SK-N-SH (cell line): ENCODE results near the gene FOXA3. TPM values are rescaled to one million over a fixed set of nuclear protein-coding genes. Genes with fewer than 3 reads are reported as not detected.

Experiments used
- CTCF ChIA-PET: fragments of 300-600, 350-600 bp; formaldehyde crosslinking; extraction: SDS; loops from one replicate; lab custom pipeline; 2021; lab: Yijun Ruan, JAX
- POLR2A ChIA-PET: fragments of 350-600 bp; sonication (Branson Sonifier 250); formaldehyde crosslinking; extraction: SDS; loops from one replicate; lab custom pipeline; 2020; ENCODE audit warnings: antibody characterized with exemption, inconsistent platforms; lab: Yijun Ruan, JAX
- DNase-seq: peaks from one replicate; pipeline ENCODE4 v3.0.0; 2012
- H2AFZ ChIP-seq: fragments of 200-600 bp; sonication (generic); 2 replicates; pipeline ENCODE4 v1.8.1; 2016; ENCODE audit warnings: antibody characterized with exemption, mild to moderate bottlenecking, low read depth
- H3F3A ChIP-seq: fragments of 200-600 bp; sonication (generic); replicated peaks from 2 replicates; pipeline ENCODE3; 2016; ENCODE audit warnings: antibody characterized with exemption, mild to moderate bottlenecking; ENCODE audit not compliant: insufficient read depth
- H3K27ac ChIP-seq, 2 experiments: fragments of 200-500 bp in 1 of 2; fragments of 200-600 bp in 1 of 2; sonication (Bioruptor generic) in 1 of 2; sonication (generic), shearing (Covaris generic) in 1 of 2; 2 replicates each; pipeline versions ENCODE4 v1.5.1 to v1.6.1; 2014 to 2016; ENCODE audit warnings: low read depth in 2 of 2, inconsistent platforms in 1 of 2, low read length in 1 of 2, mild to moderate bottlenecking in 1 of 2, mixed read lengths in 1 of 2
- H3K27me3 ChIP-seq: fragments of 200-600 bp; sonication (generic), shearing (Covaris generic); 2 replicates; pipeline ENCODE4 v1.6.1; 2016; ENCODE audit warnings: mixed run types; ENCODE audit not compliant: insufficient read depth
- H3K36me3 ChIP-seq, 2 experiments: fragments of 200-500 bp in 1 of 2; fragments of 200-600 bp in 1 of 2; sonication (Bioruptor generic) in 1 of 2; sonication (generic) in 1 of 2; replicated peaks in 1 of 2; 2 replicates each; pipeline versions ENCODE3 to v1.5.1; 2014 to 2016; ENCODE audit warnings: low read length in 1 of 2, mild to moderate bottlenecking in 1 of 2; ENCODE audit not compliant: insufficient read depth in 2 of 2, control insufficient read depth in 1 of 2
- H3K4me1 ChIP-seq, 2 experiments: fragments of 200-500 bp in 1 of 2; fragments of 200-600 bp in 1 of 2; sonication (Bioruptor generic) in 1 of 2; sonication (generic), shearing (Covaris generic) in 1 of 2; 2 replicates each; pipeline versions ENCODE4 v1.5.1 to v1.6.1; 2014 to 2016; ENCODE audit warnings: low read depth in 1 of 2, low read length in 1 of 2, mixed run types in 1 of 2; ENCODE audit not compliant: insufficient read depth in 2 of 2, control insufficient read depth in 1 of 2
- H3K4me2 ChIP-seq: fragments of 200-600 bp; sonication (generic), shearing (Covaris generic); 2 replicates; pipeline ENCODE4 v1.6.1; 2017; ENCODE audit warnings: mixed run types
- H3K4me3 ChIP-seq, 2 experiments: fragments of 200-500 bp in 1 of 2; fragments of 200-600 bp in 1 of 2; sonication (Bioruptor generic) in 1 of 2; sonication (generic), shearing (Covaris generic) in 1 of 2; 2 replicates each; pipeline versions ENCODE4 v1.5.1 to v1.8.1; 2014 to 2016; ENCODE audit warnings: low read depth in 2 of 2, inconsistent platforms in 1 of 2, low read length in 1 of 2, mild to moderate bottlenecking in 1 of 2, mixed read lengths in 1 of 2, moderate library complexity in 1 of 2
- H3K79me2 ChIP-seq: fragments of 200-600 bp; sonication (generic); 2 replicates; pipeline ENCODE4 v1.8.1; 2017; ENCODE audit warnings: mild to moderate bottlenecking; ENCODE audit not compliant: insufficient read depth
- H3K9ac ChIP-seq: fragments of 200-600 bp; sonication (generic); 2 replicates; pipeline ENCODE4 v1.6.1; 2017; ENCODE audit warnings: mixed run types
- H3K9me2 ChIP-seq: fragments of 200-600 bp; sonication (generic); 2 replicates; pipeline ENCODE4 v1.6.1; 2017; ENCODE audit warnings: mixed run types
- H3K9me3 ChIP-seq: fragments of 200-600 bp; sonication (generic); 2 replicates; pipeline ENCODE4 v1.6.1; 2017; ENCODE audit warnings: mixed run types, mild to moderate bottlenecking, moderate library complexity
- H4K20me1 ChIP-seq: fragments of 200-600 bp; sonication (generic); 2 replicates; pipeline ENCODE4 v1.6.1; 2017; ENCODE audit warnings: mild to moderate bottlenecking, mixed run types; ENCODE audit not compliant: insufficient read depth
- EP300 ChIP-seq, 2 experiments: IDR thresholded peaks; 2 replicates each; pipeline versions ENCODE4 v1.4.0 to v1.6.1; 2012; ENCODE audit warnings: borderline replicate concordance in 1 of 2, low read depth in 1 of 2, low read length in 1 of 2
- FOXM1 ChIP-seq: IDR thresholded peaks from 2 replicates; pipeline ENCODE4 v1.4.0; 2012; ENCODE audit warnings: low read depth, mild to moderate bottlenecking
- MEF2A ChIP-seq: IDR thresholded peaks from 2 replicates; pipeline ENCODE4 v1.4.0; 2012; ENCODE audit warnings: low read depth, borderline replicate concordance
- MXI1 ChIP-seq: IDR thresholded peaks from 2 replicates; pipeline ENCODE4 v1.6.1; 2012; ENCODE audit warnings: mild to moderate bottlenecking, low read depth, low read length, improper control_type of control experiment
- NFIC ChIP-seq: IDR thresholded peaks from 2 replicates; pipeline ENCODE4 v1.4.0; 2012; ENCODE audit warnings: borderline replicate concordance
- POLR2AphosphoS5 ChIP-seq: IDR thresholded peaks from 2 replicates; pipeline ENCODE4 v1.6.1; 2012; ENCODE audit warnings: low read depth, low read length
- RAD21 ChIP-seq: IDR thresholded peaks from 2 replicates; pipeline ENCODE4 v1.6.1; 2012; ENCODE audit warnings: mild to moderate bottlenecking, low read length
- RFX5 ChIP-seq: IDR thresholded peaks from 2 replicates; pipeline ENCODE4 v1.6.1; 2012; ENCODE audit warnings: mild to moderate bottlenecking, improper control_type of control experiment, low read length
- RXRA ChIP-seq: IDR thresholded peaks from 2 replicates; pipeline ENCODE4 v1.4.0; 2012; ENCODE audit warnings: low read depth, mild to moderate bottlenecking, borderline replicate concordance
- SMC3 ChIP-seq: IDR thresholded peaks from 2 replicates; pipeline ENCODE4 v1.6.1; 2012; ENCODE audit warnings: low read depth, low read length, improper control_type of control experiment
- YY1 ChIP-seq: IDR thresholded peaks from 2 replicates; pipeline ENCODE4 v1.4.0; 2012; ENCODE audit warnings: low read depth, mild to moderate bottlenecking
- WGBS: methylation state at CpG from one replicate; pipeline ENCODE4 v1.1.6; 2017; ENCODE audit warnings: low lambda C conversion rate; 5-methylcytosine and 5-hydroxymethylcytosine counted together
- polyA plus RNA-seq, 3 experiments: library from polyadenylated mRNA; depleted of rRNA; stranded (reverse); fragments of >200 nt; gene quantifications; 2 replicates each; pipeline ENCODE4 v1.2.3, GENCODE V29; 2012
- TF ChIP-seq, protein P1 (sequence below): IDR thresholded peaks from 2 replicates; pipeline ENCODE4 v1.4.0; 2012; ENCODE audit warnings: low read depth
- TF ChIP-seq, protein P2 (sequence below): fragments of 200-600 bp; sonication (generic); IDR thresholded peaks from 2 replicates; pipeline ENCODE4 v1.6.1; 2017; ENCODE audit warnings: antibody characterized with exemption, mild to moderate bottlenecking, moderate library complexity

The FOXA3 gene
- polyA plus RNA-seq, 1 of the 3 experiments (the other 2 are of a cell fraction): 1.5 TPM

DNA sequence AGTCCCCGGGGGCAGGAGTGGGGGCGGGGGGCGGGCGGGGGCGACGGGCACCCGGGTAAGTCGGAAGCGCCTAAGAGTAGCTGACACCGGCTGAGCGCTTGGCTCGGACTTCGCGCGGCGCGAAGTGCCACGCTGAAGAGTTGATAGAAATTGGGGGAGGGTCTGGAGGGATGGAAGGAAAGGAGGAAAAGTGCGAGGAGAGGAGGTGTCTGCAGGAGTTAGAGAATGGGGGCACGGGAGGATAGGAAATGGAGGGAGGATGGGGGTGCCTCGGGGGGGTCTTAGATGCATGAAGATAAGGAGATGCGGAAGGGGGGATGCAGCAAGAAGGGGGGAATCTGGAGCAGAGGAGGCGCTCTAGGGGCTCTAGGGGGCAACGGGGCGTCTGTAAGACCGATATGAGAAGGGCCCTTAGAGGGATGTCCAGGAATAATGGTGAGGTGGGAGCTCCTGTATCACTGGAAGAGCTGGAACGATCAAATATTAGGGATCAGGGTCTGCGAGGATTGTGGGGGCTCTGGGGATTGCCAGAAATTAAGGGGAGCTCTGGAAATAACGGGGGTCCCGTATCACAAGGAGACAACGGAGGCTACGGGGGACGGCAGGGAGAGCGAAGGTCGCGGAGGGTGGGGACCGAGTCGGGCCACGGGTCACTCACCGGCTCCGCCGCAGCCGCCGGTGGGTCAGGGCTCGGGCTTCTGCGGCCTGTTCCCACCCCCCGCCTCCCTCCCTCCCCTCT lies 38.0 kb downstream of the FOXA3 start, which contains the start of gene MYPOP:
Gene MYPOP, minus strand, starts transcription at position 702 of the 739 bp plus-strand sequence. CDS start 840 bp downstream, outside the sequence.
- ChIA-PET CTCF (interaction anchor here (0.9 to 3.7 kb wide), 12 partner anchors 10 to 127 kb away, joined by 3 to 15 read pairs (median 4); partner anchors contain the start of genes FOXA3, IRF2BP1 and SYMPK), POLR2A (interaction anchor here (0.6 to 3.2 kb wide), 5 partner anchors 10 to 93 kb away, joined by 3 to 19 read pairs (median 5); partner anchors contain the start of genes CCDC61 and IRF2BP1)
- Histone ChIP-seq H3K36me3 (peaks cover 3 to 20% of the 10 kb centered on the region in 2 experiments), H3K9me3 (no peaks in the 10 kb centered on the region), H3K4me2 (peak within 1 kb of the TSS; percentile 88), H2AFZ (peak within 1 kb of the TSS; percentile 84; the same call in 1 of the 2 replicates), H4K20me1 (no peaks in the 10 kb centered on the region), H3K27me3 (no peaks in the 10 kb centered on the region), H3K4me3 (peak within 1 kb of the TSS; percentile 60 to 82), H3K27ac (peak within 1 kb of the TSS; percentile 80 to 91), H3F3A (peaks cover 13% of the 10 kb centered on the region), H3K9ac (peak within 1 kb of the TSS; percentile 76), H3K9me2 (no peaks in the 10 kb centered on the region), H3K79me2 (peaks cover 5% of the 10 kb centered on the region; the same call in 1 of the 2 replicates), H3K4me1 (peaks cover 0 to 8% of the 10 kb centered on the region in 2 experiments; a peak in 1 of 4 replicates)
- 2% methylated on average over 31 of the region's 47 CpGs for WGBS
- peak; percentile 59 for DNase-seq
- TF ChIP-seq RAD21: no peak
- TF ChIP-seq NFIC: no peak
- TF ChIP-seq MXI1: no peak
- TF ChIP-seq EP300 (IDR thresholded peaks at IDR 0.05; ENCODE audit: borderline replicate concordance in 1 of 2, low read depth in 1 of 2, low read length in 1 of 2): no peak
- TF ChIP-seq YY1: no peak
- TF ChIP-seq, protein P1, sequence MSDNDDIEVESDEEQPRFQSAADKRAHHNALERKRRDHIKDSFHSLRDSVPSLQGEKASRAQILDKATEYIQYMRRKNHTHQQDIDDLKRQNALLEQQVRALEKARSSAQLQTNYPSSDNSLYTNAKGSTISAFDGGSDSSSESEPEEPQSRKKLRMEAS: no peak
- no peak for TF ChIP-seq FOXM1
- no peak for TF ChIP-seq RXRA
- no peak for TF ChIP-seq SMC3
- TF ChIP-seq, protein P2, sequence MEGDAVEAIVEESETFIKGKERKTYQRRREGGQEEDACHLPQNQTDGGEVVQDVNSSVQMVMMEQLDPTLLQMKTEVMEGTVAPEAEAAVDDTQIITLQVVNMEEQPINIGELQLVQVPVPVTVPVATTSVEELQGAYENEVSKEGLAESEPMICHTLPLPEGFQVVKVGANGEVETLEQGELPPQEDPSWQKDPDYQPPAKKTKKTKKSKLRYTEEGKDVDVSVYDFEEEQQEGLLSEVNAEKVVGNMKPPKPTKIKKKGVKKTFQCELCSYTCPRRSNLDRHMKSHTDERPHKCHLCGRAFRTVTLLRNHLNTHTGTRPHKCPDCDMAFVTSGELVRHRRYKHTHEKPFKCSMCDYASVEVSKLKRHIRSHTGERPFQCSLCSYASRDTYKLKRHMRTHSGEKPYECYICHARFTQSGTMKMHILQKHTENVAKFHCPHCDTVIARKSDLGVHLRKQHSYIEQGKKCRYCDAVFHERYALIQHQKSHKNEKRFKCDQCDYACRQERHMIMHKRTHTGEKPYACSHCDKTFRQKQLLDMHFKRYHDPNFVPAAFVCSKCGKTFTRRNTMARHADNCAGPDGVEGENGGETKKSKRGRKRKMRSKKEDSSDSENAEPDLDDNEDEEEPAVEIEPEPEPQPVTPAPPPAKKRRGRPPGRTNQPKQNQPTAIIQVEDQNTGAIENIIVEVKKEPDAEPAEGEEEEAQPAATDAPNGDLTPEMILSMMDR: no peak
- TF ChIP-seq MEF2A: no peak
- no peak for TF ChIP-seq RFX5
- TF ChIP-seq POLR2AphosphoS5: no peak
